Muscle layer of colon (tissue), 2 donors: ENCODE data around the gene FBXO36.
A peak's percentile ranks its signal among the peaks of the same experiment; 100 is the strongest.

Source experiments
- H3K27ac ChIP-seq: one replicate; pipeline ENCODE4 v1.7.0; 2013; ENCODE audit warnings: low read depth, mild to moderate bottlenecking, low read length, moderate library complexity
- H3K27me3 ChIP-seq, 2 donors: one replicate each; pipeline ENCODE4 v1.7.0; 2013; ENCODE audit warnings: low read length in 2 of 2, mild to moderate bottlenecking in 2 of 2; ENCODE audit not compliant: insufficient read depth in 2 of 2, control insufficient read depth in 1 of 2
- H3K36me3 ChIP-seq: one replicate; pipeline ENCODE4 v1.7.0; 2013; ENCODE audit warnings: mild to moderate bottlenecking, low read length; ENCODE audit not compliant: insufficient read depth
- H3K4me1 ChIP-seq: one replicate; pipeline ENCODE4 v1.7.0; 2013; ENCODE audit warnings: mild to moderate bottlenecking, low read length; ENCODE audit not compliant: insufficient read depth
- H3K4me3 ChIP-seq, 2 donors: one replicate each; pipeline ENCODE4 v1.7.0; 2013; ENCODE audit warnings: low read length in 2 of 2, low read depth in 1 of 2, mild to moderate bottlenecking in 1 of 2, moderate library complexity in 1 of 2
- H3K9ac ChIP-seq: one replicate; pipeline ENCODE4 v1.7.0; 2013; ENCODE audit warnings: low read length
- H3K9me3 ChIP-seq: one replicate; pipeline ENCODE4 v1.7.0; 2013; ENCODE audit warnings: mild to moderate bottlenecking, low read length
- donor health status: abdominal sarcoma.
- donor health status: Adenocarcinoma of cecum.

Gene FBXO36

GRCh38 chr2:229922449-229923386, at the start of gene FBXO36:
Gene FBXO36, plus strand, starts transcription at chr2:229922503. Its CDS starts 11 bp downstream, at chr2:229922514.
- peaks cover 15% of the 10 kb centered on the region for H3K4me1 ChIP-seq
- H3K27ac ChIP-seq, result peak within 1 kb of the TSS; percentile 97
- peak within 1 kb of the TSS; percentile 87 to 91 for H3K4me3 ChIP-seq
- no peaks in the 10 kb centered on the region for H3K9me3 ChIP-seq
- peak within 1 kb of the TSS; percentile 65 for H3K9ac ChIP-seq
- H3K36me3 ChIP-seq, result peaks cover 3% of the 10 kb centered on the region
- H3K27me3 ChIP-seq, result no peaks in the 10 kb centered on the region

DNA sequence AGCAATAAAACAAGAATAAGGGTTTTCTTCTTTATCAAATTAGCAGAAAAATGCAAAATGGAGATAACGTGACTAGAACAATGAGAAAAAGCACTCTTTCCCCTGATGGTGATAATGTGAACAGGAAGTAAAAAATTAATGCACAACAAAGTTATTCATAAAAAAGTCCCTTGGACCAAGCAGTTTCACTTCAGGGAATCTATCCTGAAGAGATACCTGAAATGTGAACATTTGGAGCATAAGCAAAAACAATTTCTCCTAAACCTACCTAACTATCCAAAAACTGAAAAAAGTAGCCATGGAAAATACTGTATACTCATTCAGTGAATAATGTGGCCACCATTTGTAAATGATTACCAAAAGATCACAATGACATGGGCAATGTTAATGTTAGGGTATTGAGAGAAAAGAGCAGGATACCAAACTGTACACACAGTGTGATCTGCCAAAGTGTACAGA, 49.2 kb upstream of the FBXO36 start:
- Histone ChIP-seq H3K27ac (no peak overlapping the region), H3K36me3 (no peaks in the 10 kb centered on the region), H3K9me3 (no peaks in the 10 kb centered on the region), H3K4me1 (peaks cover 13% of the 10 kb centered on the region), H3K27me3 (no peaks in the 10 kb centered on the region), H3K4me3 (no peak overlapping the region), H3K9ac (no peak overlapping the region)

- no peaks in the 10 kb centered on the region for H3K27me3 ChIP-seq
- no peak overlapping the region for H3K27ac ChIP-seq
- no peak overlapping the region for H3K4me3 ChIP-seq
- peaks cover 8% of the 10 kb centered on the region for H3K36me3 ChIP-seq
- no peaks in the 10 kb centered on the region for H3K9me3 ChIP-seq
- H3K4me1 ChIP-seq, result peaks cover 13% of the 10 kb centered on the region
- H3K9ac ChIP-seq, result no peak overlapping the region
Measured at GRCh38 chr2:229874647-229875046, 47.7 kb upstream of the FBXO36 start.

DNA sequence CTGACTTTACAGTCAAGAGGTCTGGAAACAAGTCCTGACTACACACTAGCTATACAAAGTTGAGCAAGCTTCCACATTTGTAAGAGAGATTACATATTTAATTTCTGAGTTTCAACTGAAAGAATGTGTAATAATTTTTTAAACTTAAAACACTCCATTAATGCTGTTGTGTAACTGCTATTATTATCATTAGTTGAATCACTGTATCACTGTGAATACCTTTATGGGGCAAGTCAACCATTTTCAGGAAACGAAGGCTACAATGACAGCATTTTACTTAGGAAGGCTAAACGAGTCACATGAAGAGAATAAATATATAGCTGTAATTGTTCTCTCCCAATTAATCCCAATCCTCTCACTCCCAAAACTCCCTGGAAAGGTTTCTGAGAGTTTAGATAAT, 46.8 kb upstream of the FBXO36 start:
- H3K4me1 ChIP-seq, result peaks cover 13% of the 10 kb centered on the region
- peaks cover 8% of the 10 kb centered on the region for H3K36me3 ChIP-seq
- no peak overlapping the region for H3K9ac ChIP-seq
- H3K9me3 ChIP-seq, result no peaks in the 10 kb centered on the region
- no peaks in the 10 kb centered on the region for H3K27me3 ChIP-seq
- H3K27ac ChIP-seq, result no peak overlapping the region
- no peak overlapping the region for H3K4me3 ChIP-seq

- Histone ChIP-seq H3K9me3 (no peaks in the 10 kb centered on the region), H3K27me3 (no peaks in the 10 kb centered on the region), H3K4me1 (no peaks in the 10 kb centered on the region), H3K36me3 (peaks cover 8% of the 10 kb centered on the region), H3K9ac (no peak overlapping the region), H3K27ac (no peak overlapping the region), H3K4me3 (no peak overlapping the region)
Measured at GRCh38 chr2:229879191-229879950, 42.9 kb upstream of the FBXO36 start.

GRCh38 chr2:229880892-229881586, 41.3 kb upstream of the FBXO36 start:
- Histone ChIP-seq H3K27me3 (no peaks in the 10 kb centered on the region), H3K4me3 (no peak overlapping the region), H3K27ac (no peak overlapping the region), H3K36me3 (peaks cover 8% of the 10 kb centered on the region), H3K4me1 (peaks cover 1% of the 10 kb centered on the region), H3K9ac (no peak overlapping the region), H3K9me3 (no peaks in the 10 kb centered on the region)

GRCh38 chr2:229882583-229882982, 39.7 kb upstream of the FBXO36 start:
- H3K27ac ChIP-seq, result no peak overlapping the region
- peaks cover 3% of the 10 kb centered on the region for H3K4me1 ChIP-seq
- H3K9me3 ChIP-seq, result no peaks in the 10 kb centered on the region
- H3K27me3 ChIP-seq, result no peaks in the 10 kb centered on the region
- no peak overlapping the region for H3K4me3 ChIP-seq
- H3K36me3 ChIP-seq, result peaks cover 8% of the 10 kb centered on the region
- no peak overlapping the region for H3K9ac ChIP-seq

GRCh38 chr2:229884775-229885699, 37.3 kb upstream of the FBXO36 start:
- Histone ChIP-seq H3K9me3 (no peaks in the 10 kb centered on the region), H3K4me3 (no peak overlapping the region), H3K27me3 (no peaks in the 10 kb centered on the region), H3K4me1 (peaks cover 3% of the 10 kb centered on the region), H3K36me3 (no peaks in the 10 kb centered on the region), H3K9ac (no peak overlapping the region), H3K27ac (no peak overlapping the region)

- no peaks in the 10 kb centered on the region for H3K9me3 ChIP-seq
- H3K36me3 ChIP-seq, result no peaks in the 10 kb centered on the region
- no peak overlapping the region for H3K9ac ChIP-seq
- H3K4me1 ChIP-seq, result peaks cover 3% of the 10 kb centered on the region
- no peaks in the 10 kb centered on the region for H3K27me3 ChIP-seq
- no peak overlapping the region for H3K4me3 ChIP-seq
- no peak overlapping the region for H3K27ac ChIP-seq
Measured at GRCh38 chr2:229887441-229887840, 34.9 kb upstream of the FBXO36 start.

DNA sequence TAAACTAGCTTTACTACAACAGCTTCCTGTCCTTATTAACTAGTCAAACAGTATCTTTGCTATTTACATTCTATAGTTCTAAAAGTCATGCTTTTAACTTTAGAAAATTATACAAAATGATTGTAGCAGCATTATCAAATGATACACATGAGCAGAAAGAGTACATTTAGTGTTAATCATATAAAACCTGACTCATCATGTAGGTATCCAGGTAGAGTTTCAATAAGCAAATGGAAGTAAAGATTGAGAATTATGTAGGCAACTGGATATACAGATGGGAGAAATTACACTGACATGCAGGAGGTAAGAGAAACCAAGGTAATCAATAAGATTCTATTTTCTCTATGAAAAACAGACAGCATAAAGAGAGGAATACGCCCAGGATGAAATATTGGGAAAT, 34.3 kb upstream of the FBXO36 start:
- no peaks in the 10 kb centered on the region for H3K36me3 ChIP-seq
- no peaks in the 10 kb centered on the region for H3K27me3 ChIP-seq
- peaks cover 3% of the 10 kb centered on the region for H3K4me1 ChIP-seq
- H3K9ac ChIP-seq, result no peak overlapping the region
- no peak overlapping the region for H3K27ac ChIP-seq
- no peak overlapping the region for H3K4me3 ChIP-seq
- H3K9me3 ChIP-seq, result no peaks in the 10 kb centered on the region
